Prostate gland (tissue), 2 donors: ENCODE data around the gene KCND2. TPM values are rescaled to one million over a fixed set of nuclear protein-coding genes. Genes with fewer than 3 reads are reported as not detected.

Source experiments
- DNase-seq: peaks from one replicate; pipeline ENCODE4 v3.0.0-alpha.2; 2019; ENCODE audit warnings: low spot score
- H3K27ac ChIP-seq, 2 donors: fragments of 200-600 bp; sonication (generic); 2 replicates each; pipeline ENCODE4 v1.5.1; 2017 to 2019
- H3K27me3 ChIP-seq: fragments of 200-600 bp; sonication (generic); replicated peaks from 2 replicates; pipeline ENCODE4 v1.5.1; 2019; ENCODE audit not compliant: insufficient read depth
- H3K36me3 ChIP-seq, 2 donors: fragments of 200-600 bp; sonication (generic); 1 replicate in 1 of 2; 2 replicates in 1 of 2; pipeline versions ENCODE4 v1.5.1 to v1.8.1; 2017 to 2019
- H3K4me1 ChIP-seq: fragments of 200-600 bp; sonication (generic); replicated peaks from 2 replicates; pipeline ENCODE4 v1.5.1; 2019
- H3K4me3 ChIP-seq, 2 donors: fragments of 200-600 bp; sonication (generic); 2 replicates each; pipeline ENCODE4 v1.5.1; 2017 to 2019
- H3K9me3 ChIP-seq: fragments of 200-600 bp; sonication (generic); 2 replicates; pipeline ENCODE4 v1.5.1; 2017
- POLR2A ChIP-seq: fragments of 450-650 bp; IDR thresholded peaks from one replicate; pipeline ENCODE4 v1.6.1; 2016; ENCODE audit warnings: antibody characterized with exemption, mild to moderate bottlenecking
- POLR2AphosphoS5 ChIP-seq: sonication (generic); formaldehyde crosslinking; IDR thresholded peaks from one replicate; pipeline ENCODE4 v1.6.1; 2017; ENCODE audit warnings: antibody characterized with exemption
- WGBS: methylation state at CpG from one replicate; pipeline ENCODE4 v1.1.5; 2018; 5-methylcytosine and 5-hydroxymethylcytosine counted together
- intact Hi-C: fragments of 100-400 bp; cut with DNase I; formaldehyde crosslinking; loops from one replicate; pipeline ENCODE4 v1.14.2; 2022
- total RNA-seq, 2 donors: library from RNA; depleted of rRNA; stranded (reverse); fragments of >200 nt; gene quantifications; one replicate each; pipeline ENCODE4 v1.1.0, GENCODE V29; 2016
- TF ChIP-seq, protein P1 (sequence below), 4 experiments: fragments of 200-600 bp in 2 of 4; fragments of 450-650 bp in 2 of 4; sonication (generic) in 2 of 4; IDR thresholded peaks; 1 replicate in 3 of 4; 2 replicates in 1 of 4; pipeline ENCODE4 v1.5.1; 2016 to 2019; ENCODE audit warnings: antibody characterized with exemption in 4 of 4, mild to moderate bottlenecking in 2 of 4, moderate library complexity in 2 of 4

Gene KCND2
- total RNA-seq, 2 donors from 2014 or later = 3.0 TPM; not detected in 1

DNA sequence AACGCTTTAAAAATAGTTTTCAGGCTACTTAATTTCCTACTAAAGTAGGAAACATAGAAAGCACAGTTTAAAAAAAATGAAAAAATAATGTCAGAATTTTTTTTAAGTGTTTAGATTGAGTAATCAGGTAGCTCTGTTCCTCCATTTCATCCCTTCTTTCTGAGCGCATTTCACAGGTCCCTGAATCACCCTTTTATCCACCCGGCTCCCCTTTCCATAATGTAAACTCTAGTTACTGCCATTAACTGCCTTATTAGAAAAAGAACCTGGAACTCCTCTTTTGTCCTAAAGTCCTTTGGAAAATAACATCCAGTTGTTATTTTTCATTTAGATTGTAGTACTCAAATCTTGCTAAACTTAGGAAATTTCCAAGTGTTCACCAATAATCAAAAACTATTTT is 5.8 kb downstream of the KCND2 start:
- Histone ChIP-seq H3K36me3 (no peaks in the 10 kb centered on the region), H3K9me3 (no peaks in the 10 kb centered on the region), H3K27ac (no peak overlapping the region), H3K27me3 (no peaks in the 10 kb centered on the region), H3K4me1 (no peaks in the 10 kb centered on the region), H3K4me3 (no peak overlapping the region)
- WGBS = 79% methylated on average over 3 of the region's 3 CpGs
- TF ChIP-seq, protein P1, sequence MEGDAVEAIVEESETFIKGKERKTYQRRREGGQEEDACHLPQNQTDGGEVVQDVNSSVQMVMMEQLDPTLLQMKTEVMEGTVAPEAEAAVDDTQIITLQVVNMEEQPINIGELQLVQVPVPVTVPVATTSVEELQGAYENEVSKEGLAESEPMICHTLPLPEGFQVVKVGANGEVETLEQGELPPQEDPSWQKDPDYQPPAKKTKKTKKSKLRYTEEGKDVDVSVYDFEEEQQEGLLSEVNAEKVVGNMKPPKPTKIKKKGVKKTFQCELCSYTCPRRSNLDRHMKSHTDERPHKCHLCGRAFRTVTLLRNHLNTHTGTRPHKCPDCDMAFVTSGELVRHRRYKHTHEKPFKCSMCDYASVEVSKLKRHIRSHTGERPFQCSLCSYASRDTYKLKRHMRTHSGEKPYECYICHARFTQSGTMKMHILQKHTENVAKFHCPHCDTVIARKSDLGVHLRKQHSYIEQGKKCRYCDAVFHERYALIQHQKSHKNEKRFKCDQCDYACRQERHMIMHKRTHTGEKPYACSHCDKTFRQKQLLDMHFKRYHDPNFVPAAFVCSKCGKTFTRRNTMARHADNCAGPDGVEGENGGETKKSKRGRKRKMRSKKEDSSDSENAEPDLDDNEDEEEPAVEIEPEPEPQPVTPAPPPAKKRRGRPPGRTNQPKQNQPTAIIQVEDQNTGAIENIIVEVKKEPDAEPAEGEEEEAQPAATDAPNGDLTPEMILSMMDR (IDR thresholded peaks at IDR 0.05) = no peak
- TF ChIP-seq POLR2AphosphoS5 (no peak), POLR2A (no peak)
- DNase-seq = no peak
- intact Hi-C loops = no loop called here

DNA sequence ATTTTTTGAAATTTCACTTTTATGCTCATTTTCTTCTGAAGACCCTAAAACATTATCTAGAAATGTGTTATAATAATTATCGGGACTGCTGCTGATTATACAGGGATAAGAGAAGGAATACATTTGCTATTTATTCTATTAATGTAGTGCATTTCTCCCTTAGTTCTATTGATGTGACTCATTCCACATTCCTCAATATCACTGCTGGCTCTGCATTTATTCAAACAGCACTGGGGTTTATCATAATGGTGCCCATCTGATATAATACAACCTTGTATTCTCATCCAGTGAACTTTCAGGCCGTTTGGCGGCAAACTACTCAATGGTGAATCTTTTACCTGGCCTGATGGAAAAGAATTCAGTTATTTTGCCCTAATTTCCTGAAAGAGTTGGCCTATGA is 7.8 kb downstream of the KCND2 start:
- H3K36me3 ChIP-seq = no peaks in the 10 kb centered on the region
- no peak overlapping the region for H3K4me3 ChIP-seq
- no peak for TF ChIP-seq POLR2AphosphoS5
- TF ChIP-seq POLR2A = no peak
- TF ChIP-seq, protein P1 (IDR thresholded peaks at IDR 0.05) = no peak
- H3K9me3 ChIP-seq = no peaks in the 10 kb centered on the region
- intact Hi-C loops = no loop called here
- no peak overlapping the region for H3K27ac ChIP-seq
- DNase-seq = no peak
- no peaks in the 10 kb centered on the region for H3K27me3 ChIP-seq
- WGBS = 86% methylated on average over 3 of the region's 3 CpGs
- H3K4me1 ChIP-seq = no peaks in the 10 kb centered on the region

DNA sequence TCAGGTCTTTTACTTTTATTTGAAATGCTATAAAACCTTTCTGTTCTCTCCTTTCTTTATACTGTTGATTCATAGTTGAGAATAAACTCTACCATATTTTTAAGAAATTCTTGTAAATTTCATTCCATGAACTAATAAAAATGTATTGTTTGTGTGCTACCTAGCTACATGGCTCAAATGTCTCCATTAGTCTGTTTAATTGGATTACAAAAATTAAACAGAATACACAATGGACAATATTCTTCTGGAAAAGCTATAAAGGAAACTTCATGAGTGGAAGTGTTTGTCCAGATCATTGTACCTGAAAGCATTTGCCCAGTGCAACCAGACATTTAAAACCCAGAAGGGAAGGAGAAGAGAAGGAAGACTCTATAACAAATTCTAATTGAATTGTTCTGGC is 20.1 kb downstream of the KCND2 start:
- H3K27me3 ChIP-seq = no peaks in the 10 kb centered on the region
- H3K27ac ChIP-seq = no peak overlapping the region
- TF ChIP-seq POLR2AphosphoS5 = no peak
- no peak overlapping the region for H3K4me3 ChIP-seq
- no peaks in the 10 kb centered on the region for H3K9me3 ChIP-seq
- intact Hi-C loops = no loop called here
- H3K36me3 ChIP-seq = no peaks in the 10 kb centered on the region
- DNase-seq = no peak
- H3K4me1 ChIP-seq = no peaks in the 10 kb centered on the region

DNA sequence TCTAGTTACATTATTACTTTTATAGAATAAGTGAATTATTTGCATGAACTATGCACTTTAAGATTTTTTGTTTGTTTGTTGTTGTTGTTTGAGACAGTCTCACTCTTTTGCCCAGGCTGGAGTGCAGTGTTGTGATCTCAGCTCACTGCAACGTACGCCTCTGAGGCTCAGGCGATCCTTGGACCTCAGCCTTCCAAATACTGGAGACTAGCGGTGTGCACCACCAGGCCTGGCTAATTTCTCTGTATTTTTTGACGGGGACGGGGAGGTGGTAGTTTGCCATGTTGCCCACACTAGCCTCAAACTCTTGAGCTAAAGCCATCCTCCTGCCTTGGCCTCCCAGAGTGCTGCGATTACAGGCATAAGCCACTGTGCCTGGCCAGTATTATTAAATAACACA is 29.2 kb downstream of the KCND2 start:
- no peaks in the 10 kb centered on the region for H3K4me1 ChIP-seq
- no peak for TF ChIP-seq POLR2AphosphoS5
- TF ChIP-seq, protein P1 (IDR thresholded peaks at IDR 0.05) = no peak
- no peak for TF ChIP-seq POLR2A
- H3K27me3 ChIP-seq = no peaks in the 10 kb centered on the region
- intact Hi-C loops = no loop called here
- H3K9me3 ChIP-seq = no peaks in the 10 kb centered on the region
- DNase-seq = no peak
- H3K36me3 ChIP-seq = no peaks in the 10 kb centered on the region
- WGBS = 99% methylated on average over 7 of the region's 7 CpGs
- no peak overlapping the region for H3K4me3 ChIP-seq
- no peak overlapping the region for H3K27ac ChIP-seq

DNA sequence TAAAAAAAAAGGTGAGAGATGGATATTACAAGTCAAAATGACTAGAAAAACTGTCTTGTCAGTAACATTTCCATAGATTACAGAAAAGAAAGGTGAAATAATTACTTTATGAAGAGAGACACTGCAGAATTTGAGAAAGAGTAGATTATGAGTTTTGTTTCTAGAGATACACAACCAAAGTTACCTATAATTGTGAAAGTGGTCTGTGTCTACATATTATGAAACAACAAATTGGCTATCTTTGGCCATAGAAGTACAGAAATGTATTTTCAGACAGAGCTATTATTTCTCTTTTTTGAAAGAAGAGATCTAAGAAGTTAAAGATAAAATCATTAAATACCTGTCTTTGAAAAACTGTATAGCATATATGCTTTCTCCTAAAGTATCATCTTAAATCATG is 30.1 kb downstream of the KCND2 start:
- no peaks in the 10 kb centered on the region for H3K27me3 ChIP-seq
- no peaks in the 10 kb centered on the region for H3K4me1 ChIP-seq
- no peak overlapping the region for H3K27ac ChIP-seq
- intact Hi-C loops = no loop called here
- TF ChIP-seq POLR2AphosphoS5 (no peak), POLR2A (no peak)
- TF ChIP-seq, protein P1 (IDR thresholded peaks at IDR 0.05) = no peak
- H3K9me3 ChIP-seq = no peaks in the 10 kb centered on the region
- no peak overlapping the region for H3K4me3 ChIP-seq
- H3K36me3 ChIP-seq = no peaks in the 10 kb centered on the region
- DNase-seq = no peak

DNA sequence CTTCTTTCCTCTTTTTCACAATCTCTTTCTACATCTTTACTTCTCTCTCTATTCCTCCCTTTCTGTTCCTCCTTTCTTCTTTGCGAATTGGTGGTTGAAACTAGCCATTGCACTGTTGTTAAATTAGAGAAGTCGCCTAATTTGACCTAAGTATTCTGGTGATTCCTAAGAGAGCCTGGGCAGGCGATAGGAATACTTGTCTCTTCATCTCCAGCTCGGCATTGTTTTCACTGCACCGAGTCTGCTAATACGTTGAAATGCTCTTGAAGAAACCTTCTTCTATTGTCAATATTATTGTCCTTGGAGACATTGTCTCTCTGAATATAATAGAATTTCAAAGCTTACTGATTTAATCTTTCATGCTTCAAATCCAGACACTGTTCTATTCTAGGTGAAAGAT is 31.7 kb downstream of the KCND2 start:
- TF ChIP-seq, protein P1 (IDR thresholded peaks at IDR 0.05) = no peak
- no peak for TF ChIP-seq POLR2A
- no peak for TF ChIP-seq POLR2AphosphoS5
- no peaks in the 10 kb centered on the region for H3K36me3 ChIP-seq

More for the DNA sequence above, 31.7 kb downstream of the KCND2 start:
- no peaks in the 10 kb centered on the region for H3K9me3 ChIP-seq
- H3K4me3 ChIP-seq = no peak overlapping the region
- intact Hi-C loops = no loop called here
- no peaks in the 10 kb centered on the region for H3K27me3 ChIP-seq
- no peak for DNase-seq
- WGBS = 40% methylated on average over 6 of the region's 6 CpGs
- no peaks in the 10 kb centered on the region for H3K4me1 ChIP-seq
- no peak overlapping the region for H3K27ac ChIP-seq
